ENCODE results near the gene STX10. TPM values are rescaled to one million over a fixed set of nuclear protein-coding genes. Genes with fewer than 3 reads are reported as not detected.

Gene STX10
- total and polyA plus RNA-seq, 9 of the 15 experiments (the other 6 are each of a cell fraction or from before 2014, with no cell fraction given): 0.51 to 66.3 (median 31.0) TPM

- TF ChIP-seq HBP1 (CRISPR knock-in tag; IDR thresholded peaks at IDR 0.05): no peak
- no peak for TF ChIP-seq STAG1 (CRISPR knock-in tag; IDR thresholded peaks at IDR 0.05; ENCODE audit: borderline replicate concordance)
- no peak for TF ChIP-seq CREBBP (IDR thresholded peaks at IDR 0.05; ENCODE audit: low read depth, low read length)
- TF ChIP-seq POLR2A (conservative IDR thresholded peaks at IDR 0.05): no peak
- TF ChIP-seq ARID3A (IDR thresholded peaks at IDR 0.05; ENCODE audit: borderline replicate concordance, low read depth, low read length): no peak
- peak; percentile 79; the same call in 1 of the 2 replicates for TF ChIP-seq GABPB1 (CRISPR knock-in tag; IDR thresholded peaks at IDR 0.05)
- TF ChIP-seq ETV5 (CRISPR knock-in tag; IDR thresholded peaks at IDR 0.05; ENCODE audit: low read depth): peak; percentile 70
- no peak; the same call in 1 of the 2 replicates for TF ChIP-seq MYNN (IDR thresholded peaks at IDR 0.05)
- no peak for TF ChIP-seq MYNN (CRISPR knock-in tag; IDR thresholded peaks at IDR 0.05)
- peak; percentile 92 for TF ChIP-seq CXXC5 (CRISPR knock-in tag; IDR thresholded peaks at IDR 0.05)
- no peak for TF ChIP-seq MED1 (CRISPR knock-in tag; IDR thresholded peaks at IDR 0.05; ENCODE audit: borderline replicate concordance)
- no peak for TF ChIP-seq ZNF140 (CRISPR knock-in tag; IDR thresholded peaks at IDR 0.05)
- TF ChIP-seq ZC3H8 (IDR thresholded peaks at IDR 0.05): no peak
- TF ChIP-seq PREB (CRISPR knock-in tag; IDR thresholded peaks at IDR 0.05): no peak
- no peak; the same call in 1 of the 2 replicates for TF ChIP-seq ZNF586 (CRISPR knock-in tag; conservative IDR thresholded peaks at IDR 0.05)
- TF ChIP-seq NFE2 (IDR thresholded peaks at IDR 0.05; ENCODE audit: low read depth): no peak
- no peak for TF ChIP-seq NEUROD1 (IDR thresholded peaks at IDR 0.05; ENCODE audit: borderline replicate concordance, low read depth, low read length, partially characterized antibody)
- no peak for TF ChIP-seq MTF1 (CRISPR knock-in tag; IDR thresholded peaks at IDR 0.05; ENCODE audit: borderline replicate concordance)
- no peak for TF ChIP-seq PTTG1 (tag; IDR thresholded peaks at IDR 0.05; ENCODE audit: low read depth)
- no peak for TF ChIP-seq DNMT1 (IDR thresholded peaks at IDR 0.05)
- TF ChIP-seq IFI16 (CRISPR knock-in tag; IDR thresholded peaks at IDR 0.05): no peak
- TF ChIP-seq PTBP1 (IDR thresholded peaks at IDR 0.05; ENCODE audit: low read depth, low read length): 0 out of 2 replicates have a peak, but pooled peaks have one; percentile 3
- TF ChIP-seq MEIS2 (IDR thresholded peaks at IDR 0.05; ENCODE audit: partially characterized antibody): no peak
- TF ChIP-seq, protein P1, sequence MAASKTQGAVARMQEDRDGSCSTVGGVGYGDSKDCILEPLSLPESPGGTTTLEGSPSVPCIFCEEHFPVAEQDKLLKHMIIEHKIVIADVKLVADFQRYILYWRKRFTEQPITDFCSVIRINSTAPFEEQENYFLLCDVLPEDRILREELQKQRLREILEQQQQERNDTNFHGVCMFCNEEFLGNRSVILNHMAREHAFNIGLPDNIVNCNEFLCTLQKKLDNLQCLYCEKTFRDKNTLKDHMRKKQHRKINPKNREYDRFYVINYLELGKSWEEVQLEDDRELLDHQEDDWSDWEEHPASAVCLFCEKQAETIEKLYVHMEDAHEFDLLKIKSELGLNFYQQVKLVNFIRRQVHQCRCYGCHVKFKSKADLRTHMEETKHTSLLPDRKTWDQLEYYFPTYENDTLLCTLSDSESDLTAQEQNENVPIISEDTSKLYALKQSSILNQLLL (CRISPR knock-in tag; IDR thresholded peaks at IDR 0.05; ENCODE audit: borderline replicate concordance): no peak
- TF ChIP-seq MBD2 (IDR thresholded peaks at IDR 0.05; ENCODE audit: borderline replicate concordance, low read depth): no peak
Measured at GRCh38 chr19:13099073-13099999, 50.8 kb downstream of the STX10 start (continued).

Data from K562 (cell line).